NAMALWA (cell line): ENCODE data around the gene CAP1.

ENCODE experiments used
- DNase-seq: peaks from one replicate; pipeline ENCODE4 v3.0.0-alpha.2; 2015; ENCODE audit warnings: low spot score

CAP1 gene

GRCh38 chr1:40058453-40059337 lies 18.2 kb downstream of the CAP1 start:
- DNase-seq: peak; percentile 23

- peak; percentile 77 for DNase-seq
These were observed 18.9 kb downstream of the CAP1 start for GRCh38 chr1:40059338-40059959.

- peak; percentile 65 for DNase-seq
These were observed 19.6 kb downstream of the CAP1 start for GRCh38 chr1:40059960-40060750.

GRCh38 chr1:40064797-40065499 lies 24.4 kb downstream of the CAP1 start:
- peak; percentile 86 for DNase-seq

- DNase-seq: no peak
These were observed 26.5 kb downstream of the CAP1 start for GRCh38 chr1:40067023-40067422.

- DNase-seq: no peak
These were observed 27.3 kb downstream of the CAP1 start for GRCh38 chr1:40067851-40068250.

GRCh38 chr1:40072142-40072541 lies 31.6 kb downstream of the CAP1 start:
- no peak for DNase-seq

- no peak for DNase-seq
These were observed 32.5 kb downstream of the CAP1 start for GRCh38 chr1:40073062-40073461.

- no peak for DNase-seq
These were observed 34.7 kb downstream of the CAP1 start for GRCh38 chr1:40075266-40075665.

- DNase-seq: no peak
These were observed 36.4 kb downstream of the CAP1 start for GRCh38 chr1:40076895-40077312.

- peak; percentile 82 for DNase-seq
These were observed 38.2 kb downstream of the CAP1 start for GRCh38 chr1:40078512-40079333.

GRCh38 chr1:40079774-40080400 lies 39.4 kb downstream of the CAP1 start:
- DNase-seq: no peak

- no peak for DNase-seq
These were observed 41.3 kb downstream of the CAP1 start for GRCh38 chr1:40081871-40082270.

GRCh38 chr1:40084750-40085149 lies 44.2 kb downstream of the CAP1 start:
- peak; percentile 41 for DNase-seq

GRCh38 chr1:40090652-40091355 lies 50.3 kb downstream of the CAP1 start:
- no peak for DNase-seq

GRCh38 chr1:40092241-40092640 lies 51.7 kb downstream of the CAP1 start:
- no peak for DNase-seq

GRCh38 chr1:40092706-40093639 lies 52.4 kb downstream of the CAP1 start:
- DNase-seq: no peak

- DNase-seq: no peak
These were observed 54.1 kb downstream of the CAP1 start for GRCh38 chr1:40094466-40095110.
